Heart left ventricle (tissue), 13 donors: ENCODE measurements around the gene RTL5.

Experiments used
- POLR2A ChIP-seq, 2 donors: fragments of 450-650 bp; IDR thresholded peaks; one replicate each; pipeline ENCODE4 v1.6.1; 2017; ENCODE audit warnings: antibody characterized with exemption in 2 of 2, mild to moderate bottlenecking in 2 of 2, moderate library complexity in 2 of 2
- TF ChIP-seq, protein P1 (sequence below), 12 donors: fragments of 200-600 bp; sonication (generic) in 4 of 12; IDR thresholded peaks; one replicate each; pipeline versions ENCODE4 v1.5.0 to v1.8.0; 2018 to 2022; ENCODE audit warnings: antibody characterized with exemption in 12 of 12, mild to moderate bottlenecking in 5 of 12
- donor health status: ischemic (EF 13 %, LVEDD 7.1; RV severe dilation, severe dysfunction).
- donor health status: DM: no; HTN: yes; CAD: no.
- donor health status: DM: no; HTN: no; CAD: no.
- donor health status: ischemic (EF 25% LVEDD 6.9; RV normal size, moderate dysfunction).
- donor health status: ischemic (EF 25% LVEDD 5.7; RV mildly dilated, moderate dysfunction).
- donor health status: ischemic (EF 35%, LVEDD 5.7; RV mildly dilated, moderate dysfunction).
- donor health status: nonischemic (EF 11% LVEDD 7.7; RV severe dilation, severe dysfunction).
- donor health status: DM: yes; HTN: yes; CAD: no.
- donor health status: PGD.
- donor health status: ischemic (EF 29% LVEDD 5.4; RV normal size, mild dysfunction).
- donor health status: nonischemic (EF 23%, LVEDD 6.1; RV moderate dilation, normal function).

DNA sequence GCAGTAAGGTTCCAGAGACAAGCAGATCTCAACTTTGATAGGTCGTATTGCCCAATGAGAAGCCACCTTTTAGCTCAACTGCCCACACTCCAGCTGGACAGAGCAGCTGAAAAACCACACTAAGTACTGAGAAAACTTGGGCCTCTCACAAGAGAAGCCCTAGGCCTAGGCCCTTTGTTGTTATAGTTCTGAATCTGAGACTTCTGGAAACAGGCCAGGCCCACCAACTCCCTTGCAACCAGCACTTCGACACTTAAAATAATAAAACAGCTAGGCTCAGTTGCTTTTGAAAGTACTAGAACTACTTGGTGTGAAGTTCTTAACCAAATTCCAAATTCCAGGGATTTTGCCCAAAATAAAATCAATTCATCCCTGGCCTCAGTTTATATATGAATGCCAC, 13.5 kb upstream of the RTL5 start:
- TF ChIP-seq, protein P1, sequence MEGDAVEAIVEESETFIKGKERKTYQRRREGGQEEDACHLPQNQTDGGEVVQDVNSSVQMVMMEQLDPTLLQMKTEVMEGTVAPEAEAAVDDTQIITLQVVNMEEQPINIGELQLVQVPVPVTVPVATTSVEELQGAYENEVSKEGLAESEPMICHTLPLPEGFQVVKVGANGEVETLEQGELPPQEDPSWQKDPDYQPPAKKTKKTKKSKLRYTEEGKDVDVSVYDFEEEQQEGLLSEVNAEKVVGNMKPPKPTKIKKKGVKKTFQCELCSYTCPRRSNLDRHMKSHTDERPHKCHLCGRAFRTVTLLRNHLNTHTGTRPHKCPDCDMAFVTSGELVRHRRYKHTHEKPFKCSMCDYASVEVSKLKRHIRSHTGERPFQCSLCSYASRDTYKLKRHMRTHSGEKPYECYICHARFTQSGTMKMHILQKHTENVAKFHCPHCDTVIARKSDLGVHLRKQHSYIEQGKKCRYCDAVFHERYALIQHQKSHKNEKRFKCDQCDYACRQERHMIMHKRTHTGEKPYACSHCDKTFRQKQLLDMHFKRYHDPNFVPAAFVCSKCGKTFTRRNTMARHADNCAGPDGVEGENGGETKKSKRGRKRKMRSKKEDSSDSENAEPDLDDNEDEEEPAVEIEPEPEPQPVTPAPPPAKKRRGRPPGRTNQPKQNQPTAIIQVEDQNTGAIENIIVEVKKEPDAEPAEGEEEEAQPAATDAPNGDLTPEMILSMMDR (IDR thresholded peaks at IDR 0.05), result no peak
- TF ChIP-seq POLR2A (IDR thresholded peaks at IDR 0.05), result no peak
